Vagina (tissue), 2 donors: ENCODE results near the gene STON2.

Experiments
- POLR2A ChIP-seq, 2 donors: fragments of 450-650 bp; IDR thresholded peaks; one replicate each; pipeline ENCODE4 v1.6.1; 2017; ENCODE audit warnings: antibody characterized with exemption in 2 of 2, mild to moderate bottlenecking in 2 of 2, moderate library complexity in 2 of 2
- POLR2AphosphoS5 ChIP-seq, 2 donors: sonication (generic); formaldehyde crosslinking; IDR thresholded peaks; one replicate each; pipeline ENCODE4 v1.9.0; 2017; ENCODE audit warnings: antibody characterized with exemption in 2 of 2, mild to moderate bottlenecking in 2 of 2, low read depth in 1 of 2; ENCODE audit not compliant: insufficient read depth in 1 of 2
- TF ChIP-seq, protein P1 (sequence below), 3 experiments: fragments of 450-650 bp in 2 of 3; fragments of 200-600 bp in 1 of 3; sonication (generic) in 1 of 3; IDR thresholded peaks; one replicate each; pipeline ENCODE4 v1.5.1; 2017 to 2019; ENCODE audit warnings: antibody characterized with exemption in 3 of 3, mild to moderate bottlenecking in 2 of 3, moderate library complexity in 2 of 3

DNA sequence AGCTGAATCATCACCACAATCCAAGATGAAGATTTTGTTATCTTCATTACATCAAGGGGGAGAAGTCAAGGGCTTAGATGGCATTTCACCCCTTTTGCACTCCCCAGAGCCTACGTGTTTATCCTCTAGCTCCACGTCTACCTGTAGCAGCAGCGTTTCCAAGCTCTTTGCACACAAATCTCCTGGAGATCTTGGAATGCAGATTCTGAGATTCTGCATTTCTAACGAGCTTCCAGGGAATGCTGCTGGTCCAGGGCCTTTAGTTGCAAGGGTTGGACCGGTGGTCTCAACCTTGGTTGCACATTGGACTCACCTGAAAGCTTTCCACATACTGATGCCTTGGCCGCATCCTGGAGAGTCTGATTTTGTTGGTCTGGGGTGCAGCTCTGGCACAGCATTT, 49.5 kb upstream of the STON2 start:
- TF ChIP-seq, protein P1, sequence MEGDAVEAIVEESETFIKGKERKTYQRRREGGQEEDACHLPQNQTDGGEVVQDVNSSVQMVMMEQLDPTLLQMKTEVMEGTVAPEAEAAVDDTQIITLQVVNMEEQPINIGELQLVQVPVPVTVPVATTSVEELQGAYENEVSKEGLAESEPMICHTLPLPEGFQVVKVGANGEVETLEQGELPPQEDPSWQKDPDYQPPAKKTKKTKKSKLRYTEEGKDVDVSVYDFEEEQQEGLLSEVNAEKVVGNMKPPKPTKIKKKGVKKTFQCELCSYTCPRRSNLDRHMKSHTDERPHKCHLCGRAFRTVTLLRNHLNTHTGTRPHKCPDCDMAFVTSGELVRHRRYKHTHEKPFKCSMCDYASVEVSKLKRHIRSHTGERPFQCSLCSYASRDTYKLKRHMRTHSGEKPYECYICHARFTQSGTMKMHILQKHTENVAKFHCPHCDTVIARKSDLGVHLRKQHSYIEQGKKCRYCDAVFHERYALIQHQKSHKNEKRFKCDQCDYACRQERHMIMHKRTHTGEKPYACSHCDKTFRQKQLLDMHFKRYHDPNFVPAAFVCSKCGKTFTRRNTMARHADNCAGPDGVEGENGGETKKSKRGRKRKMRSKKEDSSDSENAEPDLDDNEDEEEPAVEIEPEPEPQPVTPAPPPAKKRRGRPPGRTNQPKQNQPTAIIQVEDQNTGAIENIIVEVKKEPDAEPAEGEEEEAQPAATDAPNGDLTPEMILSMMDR (IDR thresholded peaks at IDR 0.05): no peak
- TF ChIP-seq POLR2A (IDR thresholded peaks at IDR 0.05): no peak
- TF ChIP-seq POLR2AphosphoS5 (IDR thresholded peaks at IDR 0.05; ENCODE audit: insufficient read depth in 1 of 2, low read depth in 1 of 2): no peak
